ENCODE data around the gene KIAA1755. TPM values are rescaled to one million over a fixed set of nuclear protein-coding genes. Genes with fewer than 3 reads are reported as not detected.

Gene KIAA1755
- total RNA-seq, 1 donor from 2014 or later, result 1.1 TPM

DNA sequence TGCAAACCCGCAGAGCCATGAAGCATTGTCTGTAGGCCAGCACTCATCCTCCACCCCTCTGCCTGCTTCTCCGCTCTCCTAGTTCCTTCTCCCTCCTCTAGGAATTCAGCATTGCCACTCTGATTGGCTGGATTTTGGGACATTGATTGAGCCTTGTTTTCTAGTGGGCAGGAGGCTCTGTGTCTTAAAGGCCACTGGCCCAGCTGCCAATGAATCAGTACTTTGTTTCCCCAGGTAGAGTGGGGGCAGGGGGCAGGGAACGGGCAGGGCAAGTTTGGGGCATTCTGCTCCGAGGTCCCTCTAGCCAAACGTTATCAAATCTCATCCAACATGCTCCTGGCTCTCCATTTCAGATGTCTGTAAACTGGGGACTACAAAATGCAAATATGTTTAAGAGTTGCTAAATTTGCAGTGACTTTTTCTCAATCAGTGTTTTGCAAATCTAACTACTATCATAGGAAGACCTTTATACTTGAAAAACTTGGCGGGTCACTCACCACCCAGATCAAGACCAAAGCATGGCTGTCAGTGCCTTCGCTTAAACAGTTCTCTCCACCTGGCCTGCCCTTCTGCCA lies 33.0 kb upstream of the KIAA1755 start:
- H3K4me3 Mint-ChIP-seq (ENCODE audit: unreplicated experiment), result no peak overlapping the region
- H2AFZ ChIP-seq (ENCODE audit: low read depth, low read length), result no peak overlapping the region
- H3K9me3 Mint-ChIP-seq (ENCODE audit: unreplicated experiment), result peaks cover 9% of the 10 kb centered on the region
- peaks cover 7% of the 10 kb centered on the region for H3K4me1 ChIP-seq (ENCODE audit: insufficient read depth, low read length)
- H4K20me1 ChIP-seq (ENCODE audit: insufficient read depth, low read length), result no peaks in the 10 kb centered on the region
- no peak overlapping the region for H3K4me2 ChIP-seq (ENCODE audit: low read length)
- no peaks in the 10 kb centered on the region for H3K36me3 Mint-ChIP-seq (ENCODE audit: low read depth, unreplicated experiment)
- DNase-seq (ENCODE audit: low read depth) (peak; percentile 25), FAIRE-seq (no peak)
- H3K27ac ChIP-seq (ENCODE audit: low read depth, low read length), result no peak overlapping the region
- no peaks in the 10 kb centered on the region for H3K27me3 ChIP-seq (ENCODE audit: insufficient read depth, low read length)
- no peaks in the 10 kb centered on the region for H3K9me3 ChIP-seq (ENCODE audit: insufficient read depth, low read depth, low read length)
- no peak overlapping the region for H3K27ac Mint-ChIP-seq (ENCODE audit: unreplicated experiment)
- TF ChIP-seq, protein P1, sequence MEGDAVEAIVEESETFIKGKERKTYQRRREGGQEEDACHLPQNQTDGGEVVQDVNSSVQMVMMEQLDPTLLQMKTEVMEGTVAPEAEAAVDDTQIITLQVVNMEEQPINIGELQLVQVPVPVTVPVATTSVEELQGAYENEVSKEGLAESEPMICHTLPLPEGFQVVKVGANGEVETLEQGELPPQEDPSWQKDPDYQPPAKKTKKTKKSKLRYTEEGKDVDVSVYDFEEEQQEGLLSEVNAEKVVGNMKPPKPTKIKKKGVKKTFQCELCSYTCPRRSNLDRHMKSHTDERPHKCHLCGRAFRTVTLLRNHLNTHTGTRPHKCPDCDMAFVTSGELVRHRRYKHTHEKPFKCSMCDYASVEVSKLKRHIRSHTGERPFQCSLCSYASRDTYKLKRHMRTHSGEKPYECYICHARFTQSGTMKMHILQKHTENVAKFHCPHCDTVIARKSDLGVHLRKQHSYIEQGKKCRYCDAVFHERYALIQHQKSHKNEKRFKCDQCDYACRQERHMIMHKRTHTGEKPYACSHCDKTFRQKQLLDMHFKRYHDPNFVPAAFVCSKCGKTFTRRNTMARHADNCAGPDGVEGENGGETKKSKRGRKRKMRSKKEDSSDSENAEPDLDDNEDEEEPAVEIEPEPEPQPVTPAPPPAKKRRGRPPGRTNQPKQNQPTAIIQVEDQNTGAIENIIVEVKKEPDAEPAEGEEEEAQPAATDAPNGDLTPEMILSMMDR (IDR thresholded peaks at IDR 0.05; ENCODE audit: insufficient read depth, low read depth, low read length), result no peak
- TF ChIP-seq EZH2 (IDR thresholded peaks at IDR 0.05; ENCODE audit: insufficient read depth, low read length), result no peak
- no peak overlapping the region for H3K9ac ChIP-seq (ENCODE audit: low read length)
- no peaks in the 10 kb centered on the region for H3K36me3 ChIP-seq (ENCODE audit: insufficient read depth, low read length)
- no peak overlapping the region for H3K4me3 ChIP-seq (ENCODE audit: insufficient read depth, low read depth, low read length)
- H3K79me2 ChIP-seq (ENCODE audit: insufficient read depth, low read length), result no peaks in the 10 kb centered on the region
- H3K27me3 Mint-ChIP-seq (ENCODE audit: low read depth, unreplicated experiment), result peaks cover 22% of the 10 kb centered on the region
- no peaks in the 10 kb centered on the region for H3K4me1 Mint-ChIP-seq (ENCODE audit: low read depth, unreplicated experiment)

DNA sequence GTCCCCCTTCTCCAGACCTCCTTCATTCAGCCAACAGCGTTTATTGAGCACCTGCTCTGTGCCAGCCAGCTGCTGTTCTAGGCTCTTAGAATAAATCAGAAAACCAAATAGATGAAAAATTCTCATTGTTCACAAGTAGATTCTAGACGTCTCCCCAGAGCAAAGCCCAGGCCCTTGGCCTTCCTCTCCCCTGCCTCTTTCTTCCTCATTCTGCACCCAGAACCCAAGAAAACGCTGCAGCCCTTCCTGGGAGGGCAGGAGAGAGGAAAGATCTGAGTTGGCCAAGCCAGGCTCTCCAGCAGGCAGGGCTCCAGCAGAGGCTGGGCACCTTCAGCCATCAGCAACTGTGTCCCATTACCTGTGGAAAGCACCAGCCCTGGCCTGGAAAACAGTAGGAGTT lies 31.4 kb upstream of the KIAA1755 start:
- H2AFZ ChIP-seq (ENCODE audit: low read depth, low read length), result no peak overlapping the region
- H3K27ac ChIP-seq (ENCODE audit: low read depth, low read length), result no peak overlapping the region
- H3K27me3 ChIP-seq (ENCODE audit: insufficient read depth, low read length), result no peaks in the 10 kb centered on the region
- H3K27me3 Mint-ChIP-seq (ENCODE audit: low read depth, unreplicated experiment), result peaks cover 25% of the 10 kb centered on the region
- H4K20me1 ChIP-seq (ENCODE audit: insufficient read depth, low read length), result no peaks in the 10 kb centered on the region
- no peak for TF ChIP-seq EZH2 (IDR thresholded peaks at IDR 0.05; ENCODE audit: insufficient read depth, low read length)
- TF ChIP-seq, protein P1 (IDR thresholded peaks at IDR 0.05; ENCODE audit: insufficient read depth, low read depth, low read length), result no peak
- FAIRE-seq (no peak), DNase-seq (ENCODE audit: low read depth) (no peak)
- peaks cover 8% of the 10 kb centered on the region for H3K4me1 Mint-ChIP-seq (ENCODE audit: low read depth, unreplicated experiment)
- no peaks in the 10 kb centered on the region for H3K36me3 ChIP-seq (ENCODE audit: insufficient read depth, low read length)
- H3K9me3 ChIP-seq (ENCODE audit: insufficient read depth, low read depth, low read length), result no peaks in the 10 kb centered on the region
- H3K79me2 ChIP-seq (ENCODE audit: insufficient read depth, low read length), result no peaks in the 10 kb centered on the region
- no peak overlapping the region for H3K4me3 Mint-ChIP-seq (ENCODE audit: unreplicated experiment)
- H3K27ac Mint-ChIP-seq (ENCODE audit: unreplicated experiment), result no peak overlapping the region
- H3K4me1 ChIP-seq (ENCODE audit: insufficient read depth, low read length), result peaks cover 18% of the 10 kb centered on the region
- no peaks in the 10 kb centered on the region for H3K36me3 Mint-ChIP-seq (ENCODE audit: low read depth, unreplicated experiment)
- H3K9ac ChIP-seq (ENCODE audit: low read length), result no peak overlapping the region
- H3K4me3 ChIP-seq (ENCODE audit: insufficient read depth, low read depth, low read length), result no peak overlapping the region
- peaks cover 9% of the 10 kb centered on the region for H3K9me3 Mint-ChIP-seq (ENCODE audit: unreplicated experiment)
- no peak overlapping the region for H3K4me2 ChIP-seq (ENCODE audit: low read length)

Data from astrocyte (in vitro differentiated cells and primary cell).